A172 (cell line): Measurements from ENCODE around the gene KLHDC7A. TPM values are rescaled to one million over a fixed set of nuclear protein-coding genes. Genes with fewer than 3 reads are reported as not detected.
"Not testable (repeated sequence)": the region's sequence is repeated elsewhere in the genome, so short reads cannot be mapped to it uniquely, and the experiment has no call there.

Experiments used
- DNase-seq: peaks from one replicate; pipeline ENCODE4 v3.0.0-alpha.2; 2015; ENCODE audit warnings: low spot score
- total RNA-seq: library from RNA; depleted of rRNA; stranded (reverse); fragments of >200 nt; shearing (Covaris generic); gene quantifications from 2 replicates; pipeline ENCODE4 v1.2.3, GENCODE V29; 2014; rRNA removed

KLHDC7A gene
- 0.91 and 2.0 TPM in 2 replicates for total RNA-seq

- DNase-seq: peak; percentile 86
Observed at GRCh38 chr1:18480315-18481189, at the start of gene KLHDC7A. KLHDC7A (plus strand) TSS chr1:18480930; CDS start chr1:18480982, 52 bp downstream.

- DNase-seq: no peak
Observed at GRCh38 chr1:18434041-18434440, 46.7 kb upstream of the KLHDC7A start.

- no peak for DNase-seq
Observed at GRCh38 chr1:18440385-18441226, 40.1 kb upstream of the KLHDC7A start.

DNA sequence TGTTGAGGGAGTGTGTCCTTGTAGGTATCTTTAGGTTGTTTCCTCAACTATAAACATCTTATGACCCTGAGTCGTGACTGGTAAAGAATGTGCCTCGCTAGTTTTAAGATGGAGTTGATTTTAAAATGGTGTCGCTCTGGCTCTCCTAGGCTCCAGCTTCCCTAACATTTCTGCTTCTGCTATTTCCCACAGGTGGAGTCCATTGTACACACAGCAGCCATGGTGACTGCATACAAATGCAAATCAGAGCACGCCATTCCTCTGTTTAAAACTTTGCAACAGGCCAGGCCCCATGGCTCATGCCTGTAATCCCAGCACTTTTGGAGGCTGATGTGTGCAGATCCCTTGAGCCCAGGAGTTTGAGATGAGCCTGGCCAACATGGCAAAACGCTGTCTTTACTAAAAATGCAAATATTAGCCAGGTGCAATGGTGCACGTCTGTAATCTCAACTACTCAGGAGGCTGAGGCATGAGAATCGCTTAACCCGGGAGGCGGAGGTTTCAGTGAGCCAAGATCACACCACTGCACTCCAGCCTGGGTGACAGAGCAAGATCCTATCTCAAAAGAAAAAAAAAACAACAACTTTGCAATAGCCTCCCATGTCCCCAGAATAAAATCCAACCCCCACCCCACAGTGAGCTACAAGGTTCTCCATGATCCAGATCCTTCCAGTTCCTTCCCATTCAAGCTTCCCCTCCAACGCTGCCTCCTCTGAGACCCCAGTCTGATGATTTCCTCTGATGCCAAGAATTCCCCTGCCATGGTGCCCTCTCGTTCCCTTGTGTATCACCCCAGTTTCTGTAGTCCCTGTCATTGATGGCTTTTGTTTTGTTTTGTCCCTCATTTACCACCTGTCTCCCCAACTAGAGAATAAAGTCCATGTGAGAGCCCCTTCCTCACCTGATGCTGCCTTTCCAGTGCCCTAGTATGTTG is 36.9 kb upstream of the KLHDC7A start:
- DNase-seq: no peak

DNA sequence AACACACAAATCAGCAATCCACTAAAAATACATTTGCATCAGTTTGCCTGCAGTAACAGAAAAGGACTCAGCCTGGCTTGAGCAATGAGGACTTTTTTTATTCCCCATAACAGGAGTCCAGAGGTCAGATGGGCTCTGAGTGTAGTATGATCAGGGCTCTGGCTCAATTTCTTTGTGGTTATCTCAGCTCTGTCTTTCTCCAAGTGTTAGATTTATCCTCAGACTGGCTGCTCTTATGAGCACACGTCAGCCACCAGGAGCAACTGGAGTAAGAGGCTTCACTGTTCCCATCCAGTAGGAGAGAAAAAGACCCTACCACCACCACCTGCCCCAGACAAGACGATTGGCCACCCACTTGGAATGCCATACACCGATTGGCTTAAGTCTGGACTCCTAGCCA is 36.2 kb upstream of the KLHDC7A start:
- DNase-seq: no peak

DNA sequence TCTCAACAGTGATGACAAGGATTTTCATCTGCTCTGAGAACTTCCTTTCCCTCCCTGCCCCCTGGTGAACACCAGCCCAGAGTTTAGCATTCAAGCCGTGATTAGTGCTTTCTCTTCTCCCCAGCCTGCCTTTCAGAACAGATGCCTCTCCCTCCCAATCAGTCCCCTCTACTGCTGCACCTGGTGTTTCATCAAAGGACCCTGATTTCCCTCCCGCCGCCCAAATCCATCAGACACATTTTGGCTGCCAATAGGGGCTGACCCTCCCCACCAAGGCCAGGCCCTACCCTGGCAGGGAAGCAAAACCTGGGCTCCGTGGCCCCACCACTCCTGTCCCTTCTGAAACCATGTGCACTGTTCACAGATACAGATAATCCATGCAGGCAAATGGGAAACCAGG is 34.0 kb upstream of the KLHDC7A start:
- DNase-seq: no peak

DNA sequence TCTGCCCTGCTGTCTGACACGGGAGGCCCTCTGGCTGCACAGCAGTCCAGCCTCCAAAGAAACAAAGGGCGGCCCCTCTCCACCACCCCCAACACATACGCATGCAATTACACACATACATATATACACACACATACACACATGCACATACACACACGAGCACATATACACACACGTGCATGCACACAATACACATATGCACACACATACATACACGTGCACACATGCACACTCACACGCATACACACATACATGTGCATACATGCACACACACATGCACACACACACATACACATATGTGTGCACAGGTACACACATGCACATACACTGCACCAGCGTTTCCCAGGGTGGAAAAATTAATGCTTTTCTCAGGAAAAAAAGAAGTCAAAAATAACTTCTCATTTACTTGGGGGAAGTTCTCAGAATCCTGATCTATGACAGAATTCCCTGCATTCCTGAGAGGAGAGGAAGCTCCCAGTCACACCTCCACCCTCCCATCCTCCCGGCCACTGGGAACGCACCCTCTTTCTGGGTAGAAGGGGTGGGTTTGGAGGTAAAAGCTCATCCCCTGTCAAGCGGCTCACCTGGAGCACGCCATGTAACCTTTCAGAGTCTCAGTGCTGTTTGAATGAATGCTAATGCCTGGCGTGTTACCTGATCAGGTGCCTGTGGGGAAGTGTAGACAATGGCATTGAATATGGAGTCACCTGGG is 33.1 kb upstream of the KLHDC7A start:
- no peak for DNase-seq

GRCh38 chr1:18448889-18449288 is 31.8 kb upstream of the KLHDC7A start:
- no peak for DNase-seq

DNA sequence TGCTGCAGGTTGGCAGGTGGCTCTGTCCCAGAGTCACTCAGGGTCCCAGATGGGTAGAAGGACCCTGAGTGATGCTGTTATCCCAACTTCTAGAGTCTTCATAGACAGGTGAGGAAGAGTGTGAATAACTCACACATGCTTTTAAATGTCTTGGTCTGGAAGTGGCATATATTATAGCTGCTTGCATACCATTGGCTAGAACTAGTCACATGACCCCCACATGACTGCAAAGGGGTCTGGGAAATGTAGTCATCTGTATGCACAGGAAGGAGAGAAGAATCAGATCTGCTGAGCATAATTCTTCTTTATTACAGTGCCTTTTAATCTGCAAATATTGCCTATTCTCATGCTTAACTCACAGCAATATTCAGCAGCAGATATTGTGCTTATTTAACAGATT is 28.2 kb upstream of the KLHDC7A start:
- peak; percentile 21 for DNase-seq

DNA sequence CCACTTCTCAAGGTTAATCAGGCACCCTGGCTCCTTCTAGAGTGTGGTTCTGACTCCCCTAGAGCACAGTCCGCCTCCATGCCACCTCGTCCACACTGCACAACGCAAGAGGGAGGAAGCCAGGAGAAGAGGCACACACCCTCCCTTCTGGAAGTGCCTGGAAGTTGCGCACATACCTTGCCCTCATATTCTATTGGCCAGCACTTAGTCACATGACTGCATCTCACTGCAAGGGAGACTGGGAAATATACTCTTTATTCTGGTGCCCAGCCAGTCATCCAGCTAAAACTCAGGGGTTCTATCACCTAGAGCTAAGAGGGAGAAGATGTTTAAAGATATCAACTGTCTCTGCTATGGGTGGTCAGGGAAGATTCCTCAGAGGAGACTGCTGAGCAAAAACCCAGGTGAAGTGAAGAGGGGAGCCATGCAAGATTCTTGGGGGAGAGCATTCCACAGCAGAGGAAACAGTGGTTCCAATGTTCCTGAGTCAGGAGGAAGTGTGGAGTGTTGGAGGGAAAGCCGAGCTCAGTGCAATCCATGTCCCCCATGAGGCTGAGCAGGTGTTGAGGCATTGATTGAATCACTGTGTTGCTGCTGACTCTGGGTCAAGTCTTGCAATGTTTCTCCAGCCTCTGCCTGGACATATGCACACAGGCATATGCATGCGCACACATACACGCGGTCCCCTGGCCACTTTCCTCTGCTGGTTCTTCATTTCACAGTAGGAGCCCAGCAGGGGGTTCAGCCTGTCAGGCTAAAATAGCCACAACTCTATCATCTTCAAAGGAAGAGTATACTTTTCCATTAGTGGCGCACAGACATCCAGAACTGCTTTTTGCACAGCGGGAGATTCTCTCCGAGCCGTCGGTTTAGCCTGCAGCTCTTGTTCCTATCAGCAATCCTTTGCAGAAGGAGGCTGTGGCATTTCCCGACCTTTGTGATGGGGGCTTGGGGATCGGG is 22.3 kb upstream of the KLHDC7A start:
- no peak for DNase-seq

DNA sequence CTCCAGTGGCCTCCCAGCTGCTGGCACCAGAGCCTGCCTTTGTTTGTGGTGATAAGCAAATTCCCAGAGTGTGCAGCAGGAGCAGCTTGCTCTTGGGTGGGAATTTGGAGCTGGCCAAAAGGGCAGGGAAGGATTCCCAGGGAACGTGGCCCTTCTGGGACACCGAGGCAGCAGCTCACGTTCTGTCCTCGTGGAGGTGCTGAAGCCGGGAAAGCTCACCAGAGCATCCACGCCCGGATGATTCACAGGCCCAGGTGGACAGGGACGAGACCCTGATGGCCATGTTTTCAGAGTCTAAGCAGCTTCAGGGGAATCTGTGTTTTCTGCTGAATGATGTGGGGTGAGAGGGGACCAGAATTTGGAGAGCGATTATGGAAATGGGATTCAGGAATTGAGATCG is 19.1 kb upstream of the KLHDC7A start:
- DNase-seq: no peak

GRCh38 chr1:18462517-18462916 is 18.2 kb upstream of the KLHDC7A start:
- DNase-seq: not testable (repeated sequence)

DNA sequence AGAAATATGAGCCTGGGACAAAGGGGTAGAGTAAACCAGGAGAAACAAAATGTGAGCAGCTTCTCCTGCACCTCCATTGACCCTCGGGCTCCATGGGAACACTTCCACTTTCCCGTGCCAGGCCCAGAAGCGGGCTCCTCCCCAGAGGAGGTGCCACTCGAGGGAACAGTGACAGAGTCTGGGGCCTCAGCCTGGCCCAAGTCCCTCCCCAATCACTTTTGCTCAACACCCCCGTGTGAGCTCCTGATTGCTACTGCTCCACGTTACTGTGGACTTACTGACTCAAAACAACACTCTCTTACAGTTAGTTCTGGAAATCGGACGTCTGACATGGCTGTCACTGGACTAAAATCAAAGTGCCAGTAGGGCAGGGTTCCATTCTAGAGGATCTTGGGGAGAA is 17.7 kb upstream of the KLHDC7A start:
- no peak for DNase-seq

DNA sequence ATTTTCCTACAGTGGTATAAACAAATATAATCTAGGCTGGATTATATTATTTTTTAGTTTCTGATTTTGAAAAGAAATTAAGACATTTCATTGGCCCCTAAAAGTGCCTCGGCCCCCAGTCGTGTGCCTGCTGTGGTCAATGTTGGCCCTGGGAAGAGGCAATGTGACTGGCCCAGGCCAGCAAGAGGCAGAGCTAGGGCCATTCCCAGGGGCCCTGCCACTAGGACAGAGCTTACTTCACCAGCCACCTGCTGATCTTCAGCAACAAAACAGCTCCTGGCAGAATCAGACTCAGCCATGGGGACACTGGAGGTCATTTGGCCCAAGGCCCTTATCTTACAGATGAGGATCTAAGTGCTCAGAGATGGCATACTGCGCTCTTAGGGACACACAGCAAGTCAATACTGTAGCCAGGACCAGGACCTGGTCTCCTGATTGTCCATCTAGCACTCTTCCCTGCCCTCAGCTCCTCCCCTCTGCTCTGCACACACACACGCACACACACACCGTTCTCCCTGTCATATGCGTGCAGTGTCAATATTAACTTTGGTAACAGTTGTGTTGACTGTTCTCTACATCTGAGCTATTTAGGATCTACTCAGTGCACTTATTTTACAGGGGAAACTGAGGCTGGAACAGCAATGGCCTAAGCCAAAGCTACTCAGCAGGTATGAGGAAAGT is 16.6 kb upstream of the KLHDC7A start:
- DNase-seq: no peak

GRCh38 chr1:18464665-18465050 is 16.1 kb upstream of the KLHDC7A start:
- no peak for DNase-seq

DNA sequence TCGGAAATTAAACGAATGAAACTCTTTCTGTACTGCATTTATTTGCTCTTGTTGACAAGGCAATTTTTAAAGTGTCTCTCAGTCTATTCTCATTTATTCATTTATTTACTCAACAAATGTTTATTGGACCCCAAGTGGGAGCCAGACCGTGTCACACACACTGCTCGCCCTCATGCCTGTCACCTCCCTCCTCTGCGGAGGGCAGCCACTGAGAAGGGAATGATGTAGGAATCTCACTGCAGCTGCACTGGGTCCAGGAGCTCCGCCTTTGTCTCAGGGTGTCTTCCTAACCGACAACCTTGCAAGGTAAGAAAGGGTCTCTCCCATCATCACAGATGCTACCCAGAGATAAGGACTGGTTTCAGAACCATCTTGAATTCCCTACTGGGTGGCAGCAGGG is 14.1 kb upstream of the KLHDC7A start:
- no peak for DNase-seq

DNA sequence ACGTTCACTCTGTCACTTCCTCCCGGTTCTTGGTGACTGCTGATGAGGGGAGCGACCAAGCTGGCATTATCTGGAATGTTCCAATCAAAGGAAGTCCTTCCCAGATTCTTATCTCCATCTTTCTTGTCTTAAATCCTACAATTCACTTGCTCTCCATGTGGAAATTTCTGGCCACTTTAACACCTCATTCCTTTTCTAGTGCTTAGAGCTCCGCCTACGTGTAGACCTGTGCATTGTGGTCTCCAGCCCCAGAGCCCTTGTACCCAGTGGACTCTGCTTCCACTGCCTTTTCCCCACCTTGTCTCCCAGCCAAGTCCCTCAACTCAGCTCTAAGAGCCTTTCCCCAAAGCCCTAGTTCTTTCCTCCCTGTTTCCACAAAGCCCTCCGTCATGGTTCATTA is 12.2 kb upstream of the KLHDC7A start:
- no peak for DNase-seq

- no peak for DNase-seq
Observed at GRCh38 chr1:18469514-18469913, 11.2 kb upstream of the KLHDC7A start.

DNA sequence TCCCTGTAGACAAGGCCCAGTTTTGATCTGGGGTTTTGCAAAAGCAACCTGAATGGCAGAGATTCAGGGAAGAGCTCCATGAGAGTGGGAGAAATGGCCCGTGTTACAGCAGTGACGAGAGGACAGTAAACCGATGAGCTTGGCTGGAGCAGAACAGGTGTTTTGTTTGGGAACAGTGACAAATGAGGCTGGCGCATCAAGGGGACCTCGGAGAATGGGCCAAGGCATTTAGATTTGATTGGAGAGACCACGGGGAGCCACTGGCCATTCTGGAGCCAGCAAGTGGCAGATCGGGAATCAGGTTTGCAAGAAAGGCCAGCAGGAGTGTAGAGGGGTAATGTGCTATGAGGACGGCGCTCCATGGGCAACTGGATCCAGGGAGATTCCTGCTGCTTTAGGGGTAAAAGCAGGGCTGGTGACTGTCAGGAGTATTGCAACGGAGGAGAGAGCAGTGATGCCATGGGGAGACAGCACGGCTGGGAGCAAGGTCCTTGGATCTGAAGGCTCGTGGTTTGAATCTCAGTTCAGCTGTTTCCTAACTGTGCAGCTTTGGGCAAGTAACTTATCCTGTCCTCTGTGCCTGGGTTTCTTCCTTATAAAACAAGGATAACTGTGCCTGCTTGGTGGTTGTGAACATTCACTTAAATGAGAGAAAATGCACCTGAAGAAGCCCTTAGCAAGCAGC is 9.9 kb upstream of the KLHDC7A start:
- no peak for DNase-seq
